HuH-7.5 (cell line): Measurements from ENCODE around the gene AIF1L.

Experiments
- DNase-seq: peaks from one replicate; pipeline ENCODE4 v3.0.0; 2011; ENCODE audit warnings: low spot score

AIF1L gene

GRCh38 chr9:131096269-131097125 lies at the start of gene AIF1L:
AIF1L (plus strand) TSS chr9:131096531; CDS start chr9:131096630, 99 bp downstream.
- peak; percentile 89 for DNase-seq

GRCh38 chr9:131046581-131047202 lies 49.6 kb upstream of the AIF1L start:
- DNase-seq = peak; percentile 75

- DNase-seq = no peak
Measured at GRCh38 chr9:131048332-131048731, 48.0 kb upstream of the AIF1L start.

- DNase-seq = no peak
Measured at GRCh38 chr9:131048820-131049219, 47.5 kb upstream of the AIF1L start.

GRCh38 chr9:131049829-131050715 lies 46.3 kb upstream of the AIF1L start:
- no peak for DNase-seq

GRCh38 chr9:131050831-131051230 lies 45.5 kb upstream of the AIF1L start:
- no peak for DNase-seq

GRCh38 chr9:131051592-131052517 lies 44.5 kb upstream of the AIF1L start:
- no peak for DNase-seq

- DNase-seq = no peak
Measured at GRCh38 chr9:131053896-131054295, 42.4 kb upstream of the AIF1L start.

- DNase-seq = no peak
Measured at GRCh38 chr9:131056781-131057506, 39.4 kb upstream of the AIF1L start.

GRCh38 chr9:131060900-131061630 lies 35.3 kb upstream of the AIF1L start:
- no peak for DNase-seq

GRCh38 chr9:131062969-131063368 lies 33.4 kb upstream of the AIF1L start:
- DNase-seq = no peak

- DNase-seq = no peak
Measured at GRCh38 chr9:131065599-131065998, 30.7 kb upstream of the AIF1L start.

- no peak for DNase-seq
Measured at GRCh38 chr9:131067625-131068024, 28.7 kb upstream of the AIF1L start.

GRCh38 chr9:131068076-131068816 lies 28.1 kb upstream of the AIF1L start:
- no peak for DNase-seq

GRCh38 chr9:131069699-131070098 lies 26.6 kb upstream of the AIF1L start:
- DNase-seq = no peak

- no peak for DNase-seq
Measured at GRCh38 chr9:131072107-131072870, 24.0 kb upstream of the AIF1L start.

GRCh38 chr9:131072871-131073237 lies 23.5 kb upstream of the AIF1L start:
- no peak for DNase-seq

- no peak for DNase-seq
Measured at GRCh38 chr9:131076347-131077195, 19.8 kb upstream of the AIF1L start.
